Ureter (tissue), 1 donor: ENCODE data around the gene FIBCD1. TPM values are rescaled to one million over a fixed set of nuclear protein-coding genes. Genes with fewer than 3 reads are reported as not detected.

Experiments
- DNase-seq: peaks from one replicate; pipeline ENCODE4 v3.0.0-alpha.2; 2020; ENCODE audit warnings: low spot score
- total RNA-seq: library from RNA; stranded (reverse); gene quantifications from one replicate; pipeline ENCODE4 v1.2.4, GENCODE V29; 2023
- donor health status: DM: yes; HTN: yes; CAD: no.

FIBCD1 gene
- total RNA-seq, result not detected

- no peak for DNase-seq
Observed at GRCh38 chr9:130938652-130939404, at the start of gene FIBCD1. FIBCD1 (minus strand) TSS chr9:130939247; CDS start chr9:130938607, 640 bp downstream.

GRCh38 chr9:130988400-130988747 is 49.3 kb upstream of the FIBCD1 start:
- no peak for DNase-seq

DNA sequence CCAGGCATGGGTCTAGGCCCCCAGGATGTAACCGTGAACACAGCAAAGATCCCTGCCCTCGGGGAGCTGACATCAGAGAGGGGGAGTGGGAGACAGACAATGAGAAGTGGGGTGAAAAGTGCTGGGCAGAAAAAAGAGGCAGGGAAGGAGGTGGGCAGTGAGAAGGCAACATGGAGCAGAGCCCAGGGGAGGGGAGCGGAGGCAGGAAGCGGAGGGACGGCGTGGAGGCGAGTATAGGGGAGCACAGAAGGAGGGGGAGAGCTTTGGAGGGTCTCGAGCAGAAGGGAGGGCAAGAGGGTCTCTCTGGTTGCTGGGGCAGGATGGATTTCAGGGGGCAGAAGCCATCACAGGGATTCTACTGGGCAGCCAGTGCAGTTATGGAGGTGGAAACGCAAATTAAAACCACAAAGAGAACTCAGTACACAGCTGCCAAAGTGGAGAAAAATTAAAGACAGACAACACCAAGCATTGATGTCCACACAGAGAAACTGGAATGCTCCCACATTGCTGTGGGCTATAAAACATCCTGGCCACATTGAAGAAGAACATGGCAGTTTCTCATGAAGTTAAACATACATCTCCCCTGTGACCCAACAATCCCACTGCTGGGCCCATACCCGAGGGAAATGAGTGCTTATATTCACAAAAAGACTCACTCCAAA is 48.8 kb upstream of the FIBCD1 start:
- no peak for DNase-seq

DNA sequence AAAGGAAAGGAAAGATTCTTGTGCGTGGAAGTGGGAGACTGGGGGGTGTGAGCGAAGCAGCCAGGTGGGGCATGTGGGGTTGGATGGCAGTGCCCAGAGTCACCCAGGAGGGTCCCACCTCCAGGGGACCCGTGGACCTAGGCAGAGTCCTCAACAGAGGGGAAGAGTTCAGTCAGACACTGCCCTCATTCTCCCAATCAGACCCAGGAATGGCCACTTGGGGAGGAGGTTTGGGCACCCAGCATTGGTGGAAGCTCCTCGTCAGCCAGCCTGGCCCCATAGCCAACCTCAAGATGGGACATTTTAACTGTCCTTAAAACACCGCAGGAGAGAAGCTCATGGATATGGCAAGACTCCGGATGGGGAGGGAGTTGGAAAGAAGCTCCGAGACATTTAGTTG is 48.0 kb upstream of the FIBCD1 start:
- DNase-seq, result no peak

- no peak for DNase-seq
Observed at GRCh38 chr9:130986356-130986965, 47.4 kb upstream of the FIBCD1 start.

DNA sequence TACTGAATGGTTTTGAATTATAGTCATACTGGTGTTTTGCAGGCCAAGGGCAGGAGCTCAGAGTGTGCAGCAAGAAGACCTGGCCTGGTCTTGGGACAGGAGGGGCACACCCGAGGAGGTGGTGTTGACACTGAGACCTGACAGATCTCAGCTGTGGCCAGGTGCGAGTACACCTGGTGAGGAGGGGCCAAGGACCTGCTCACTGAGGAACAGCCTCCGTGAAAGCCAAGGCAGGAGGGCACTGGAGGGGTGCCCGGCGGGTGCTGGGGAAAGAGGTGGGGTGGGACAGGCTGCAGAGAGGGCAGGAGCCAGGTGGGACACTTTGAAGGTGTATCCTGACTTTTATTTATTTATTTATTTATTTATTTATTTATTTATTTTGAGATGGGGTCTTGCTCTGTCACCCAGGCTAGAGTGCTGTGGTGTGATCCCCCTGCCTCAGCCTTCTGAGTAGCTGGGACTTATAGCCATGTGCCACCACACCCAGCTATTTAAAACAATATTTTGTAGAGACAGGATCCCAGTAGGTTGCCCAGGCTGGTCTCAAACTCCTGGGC is 46.6 kb upstream of the FIBCD1 start:
- no peak for DNase-seq

DNA sequence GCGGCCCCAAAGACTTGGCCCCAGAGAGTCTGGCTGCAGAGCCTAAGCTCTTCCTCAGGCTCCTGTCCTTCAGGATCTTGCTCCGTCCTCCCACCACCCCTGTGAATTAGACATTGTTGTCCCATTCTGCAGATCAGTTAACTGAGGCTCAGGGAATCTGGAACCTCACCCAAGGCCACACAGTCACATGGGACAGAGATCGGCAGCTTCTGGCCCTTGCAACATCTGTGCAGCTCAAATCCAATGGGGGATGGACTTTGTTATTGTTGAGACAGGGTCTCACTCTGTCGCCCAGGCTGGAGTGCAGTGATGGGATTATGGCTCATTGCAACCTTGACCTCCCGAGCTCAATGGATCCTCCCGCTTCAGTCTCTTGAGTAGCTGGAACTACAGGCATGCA is 46.0 kb upstream of the FIBCD1 start:
- DNase-seq, result no peak

DNA sequence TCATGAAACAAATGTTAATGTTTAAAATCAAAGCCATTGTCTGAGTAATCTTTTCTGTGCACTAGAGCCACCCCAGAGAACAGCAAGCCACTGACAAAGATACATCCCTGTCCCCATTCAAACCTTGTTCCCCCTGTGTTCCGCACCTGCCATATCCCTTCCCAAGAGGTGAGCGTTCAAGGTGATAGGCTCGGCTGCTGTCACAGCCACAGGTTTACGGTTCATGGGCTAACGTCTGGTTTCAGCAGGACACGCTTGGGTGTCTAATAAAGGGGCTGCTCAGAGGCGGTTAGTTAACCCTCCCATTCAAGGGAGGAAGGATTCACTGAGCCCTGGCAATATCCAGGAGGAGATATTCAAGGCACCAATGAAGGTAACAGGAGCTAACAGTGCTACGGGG is 45.5 kb upstream of the FIBCD1 start:
- no peak for DNase-seq

DNA sequence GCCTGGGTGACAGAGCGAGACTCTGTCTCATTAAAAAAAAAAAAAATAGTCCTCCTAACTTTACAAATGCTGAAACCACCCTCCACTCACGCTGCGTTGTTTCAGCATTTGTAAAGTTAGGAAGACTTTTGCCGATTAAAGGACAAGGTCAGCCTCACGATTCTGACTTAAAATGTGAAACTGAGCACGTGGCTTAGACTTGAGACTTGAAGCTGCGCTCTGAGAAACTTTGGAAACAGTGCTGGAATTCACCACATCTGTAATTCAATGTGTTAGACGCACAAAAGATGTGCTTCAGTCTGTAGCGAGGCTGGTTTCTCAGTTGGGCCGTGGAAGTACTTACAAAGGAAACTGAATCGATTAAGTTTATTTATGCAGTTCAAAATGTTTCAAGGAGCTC is 44.9 kb upstream of the FIBCD1 start:
- DNase-seq, result no peak

GRCh38 chr9:130983359-130983670 is 44.3 kb upstream of the FIBCD1 start:
- no peak for DNase-seq

DNA sequence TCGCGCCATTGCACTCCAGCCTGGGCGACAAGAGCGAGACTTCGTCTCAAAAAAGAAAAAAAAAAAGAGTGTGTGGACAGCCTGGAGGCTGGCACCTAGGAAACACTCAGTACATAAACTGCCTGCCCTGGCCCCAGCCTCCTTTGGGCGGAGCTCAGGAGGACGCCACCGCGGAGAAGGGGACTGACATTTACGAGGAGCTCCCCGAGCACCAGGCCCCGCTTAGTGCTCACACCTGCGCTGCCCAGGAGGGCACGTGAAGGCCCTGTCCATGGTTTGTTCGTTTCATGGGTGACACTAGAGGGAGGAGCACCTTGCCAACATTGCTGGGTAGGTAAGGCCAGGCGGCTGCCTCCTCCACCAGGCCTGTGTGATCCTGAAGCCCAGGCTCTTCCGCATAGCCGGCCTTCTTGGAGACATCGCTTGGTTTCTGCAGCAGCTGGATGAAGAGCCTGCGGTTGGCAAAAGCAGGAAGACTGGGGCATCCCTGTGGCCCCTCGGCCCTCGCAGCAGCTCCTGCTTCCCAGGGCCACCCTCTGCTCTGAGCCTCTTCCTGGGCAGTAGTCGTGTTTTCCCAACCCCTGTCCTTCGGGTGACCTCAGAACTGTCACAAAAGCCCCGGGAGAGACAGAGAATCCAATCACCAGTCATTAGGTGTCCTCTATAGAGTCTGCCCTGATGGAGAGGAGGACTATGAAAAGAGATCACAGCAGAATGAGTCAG is 43.8 kb upstream of the FIBCD1 start:
- DNase-seq, result no peak

GRCh38 chr9:130981756-130982137 is 42.7 kb upstream of the FIBCD1 start:
- DNase-seq, result no peak

DNA sequence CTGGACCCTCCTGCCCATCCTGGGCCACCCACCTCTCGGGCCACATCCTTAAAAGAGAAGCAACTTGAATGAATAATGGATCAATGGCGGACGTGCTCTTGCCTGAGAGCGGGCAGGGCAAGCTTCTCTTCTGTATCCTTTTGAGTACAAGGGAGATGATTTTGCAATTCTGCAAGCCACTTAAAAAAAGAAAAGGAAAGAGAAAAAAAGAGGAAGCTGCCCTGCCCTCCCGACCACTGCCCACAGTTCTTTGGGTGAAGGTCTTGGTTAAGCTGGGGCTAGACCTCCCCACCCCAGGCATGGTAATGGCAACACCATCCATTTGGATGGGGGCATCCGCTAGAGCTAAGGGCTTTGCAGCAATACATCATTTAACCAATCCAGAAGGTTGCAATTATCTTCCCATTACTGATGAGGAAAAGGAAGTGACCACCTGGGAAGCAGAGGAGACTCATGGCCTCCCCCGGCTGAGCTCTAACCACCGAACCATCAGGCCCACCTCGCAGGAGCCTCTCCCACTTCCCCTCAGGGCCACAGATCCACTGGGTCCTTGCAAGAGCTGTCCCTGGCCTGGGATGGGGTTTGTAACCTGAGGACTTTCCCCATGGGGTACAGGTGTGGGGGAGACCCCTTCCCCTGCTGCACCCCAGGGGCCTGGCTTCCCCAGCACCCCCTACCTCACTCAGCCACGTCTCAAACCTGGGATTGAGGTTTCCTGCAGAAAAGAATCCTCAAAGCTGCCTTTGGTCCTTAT is 42.1 kb upstream of the FIBCD1 start:
- no peak for DNase-seq

DNA sequence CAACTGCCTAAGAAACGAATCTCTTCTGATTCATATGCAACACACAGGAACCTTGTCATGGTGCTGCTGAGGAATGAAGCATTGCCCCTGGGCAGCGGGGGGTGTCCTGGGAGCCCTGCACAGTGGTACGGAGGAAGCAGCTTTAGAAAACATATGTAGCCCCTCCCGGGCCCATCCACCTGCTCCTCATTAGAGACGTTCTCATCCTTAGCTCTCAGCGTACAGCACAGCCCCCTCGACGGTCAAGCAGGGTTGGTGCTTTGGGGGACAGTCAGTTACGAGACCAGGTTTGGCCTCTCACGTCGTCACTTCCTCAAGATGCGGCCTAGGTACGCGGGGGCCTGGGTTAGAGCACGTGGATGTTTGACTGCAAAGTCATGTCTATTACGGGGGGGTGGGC is 41.5 kb upstream of the FIBCD1 start:
- DNase-seq, result no peak

- no peak for DNase-seq
Observed at GRCh38 chr9:130979591-130980385, 40.7 kb upstream of the FIBCD1 start.

GRCh38 chr9:130977811-130978221 is 38.8 kb upstream of the FIBCD1 start:
- no peak for DNase-seq

- no peak for DNase-seq
Observed at GRCh38 chr9:130975932-130976841, 37.1 kb upstream of the FIBCD1 start.

- DNase-seq, result no peak
Observed at GRCh38 chr9:130975156-130975555, 36.1 kb upstream of the FIBCD1 start.

GRCh38 chr9:130974697-130975096 is 35.6 kb upstream of the FIBCD1 start:
- no peak for DNase-seq
